ENCODE results near the gene CYS1. TPM values are rescaled to one million over a fixed set of nuclear protein-coding genes. Genes with fewer than 3 reads are reported as not detected.

CYS1 gene, protein sequence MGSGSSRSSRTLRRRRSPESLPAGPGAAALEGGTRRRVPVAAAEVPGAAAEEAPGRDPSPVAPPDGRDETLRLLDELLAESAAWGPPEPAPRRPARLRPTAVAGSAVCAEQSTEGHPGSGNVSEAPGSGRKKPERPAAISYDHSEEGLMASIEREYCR
- total RNA-seq (not detected), total RNA-seq (0 reads per million in 2 donors)

DNA sequence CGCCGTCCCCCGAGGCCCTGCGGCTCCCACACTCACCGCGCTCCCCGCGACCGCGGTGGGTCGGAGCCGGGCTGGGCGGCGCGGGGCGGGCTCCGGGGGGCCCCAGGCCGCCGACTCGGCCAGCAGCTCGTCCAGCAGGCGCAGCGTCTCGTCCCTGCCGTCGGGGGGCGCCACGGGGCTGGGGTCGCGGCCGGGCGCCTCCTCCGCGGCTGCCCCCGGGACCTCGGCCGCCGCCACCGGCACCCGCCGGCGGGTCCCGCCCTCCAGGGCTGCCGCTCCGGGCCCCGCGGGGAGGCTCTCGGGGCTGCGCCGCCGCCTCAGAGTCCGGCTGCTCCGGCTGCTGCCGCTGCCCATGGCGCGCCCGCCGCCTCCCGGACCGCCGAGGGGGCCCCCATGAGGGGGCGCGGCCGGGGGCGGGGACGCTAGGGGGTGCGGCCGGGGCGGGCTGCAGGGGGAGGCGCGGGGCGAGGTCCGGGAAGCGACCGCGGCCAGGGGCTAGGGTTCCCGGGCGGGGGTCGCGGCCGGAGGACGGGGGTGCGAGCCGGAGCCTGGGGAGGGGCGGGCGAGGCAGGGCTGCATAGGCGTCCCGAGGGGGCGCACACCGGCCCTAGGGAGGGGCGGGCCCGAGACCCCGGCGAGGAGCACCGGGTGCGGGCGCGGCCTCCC lies at the start of gene CYS1:
CYS1 (minus strand) TSS at position 542 of the 666 bp plus-strand sequence; CDS start at position 354, 188 bp downstream.
- ATAC-seq (peak; percentile 24), DNase-seq (no peak)
- Mint-ChIP-seq H3K4me3 (peak within 1 kb of the TSS; percentile 86), H3K36me3 (ENCODE audit: low read depth) (peaks cover 5% of the 10 kb centered on the region), H3K4me1 (peaks cover 25% of the 10 kb centered on the region), H3K27me3 (peaks cover 78% of the 10 kb centered on the region), H3K27ac (peak within 1 kb of the TSS; percentile 24)
- no peaks in the 10 kb centered on the region for H3K9me3 ChIP-seq (ENCODE audit: control insufficient read depth, low read length, poor library complexity, severe bottlenecking)

DNA sequence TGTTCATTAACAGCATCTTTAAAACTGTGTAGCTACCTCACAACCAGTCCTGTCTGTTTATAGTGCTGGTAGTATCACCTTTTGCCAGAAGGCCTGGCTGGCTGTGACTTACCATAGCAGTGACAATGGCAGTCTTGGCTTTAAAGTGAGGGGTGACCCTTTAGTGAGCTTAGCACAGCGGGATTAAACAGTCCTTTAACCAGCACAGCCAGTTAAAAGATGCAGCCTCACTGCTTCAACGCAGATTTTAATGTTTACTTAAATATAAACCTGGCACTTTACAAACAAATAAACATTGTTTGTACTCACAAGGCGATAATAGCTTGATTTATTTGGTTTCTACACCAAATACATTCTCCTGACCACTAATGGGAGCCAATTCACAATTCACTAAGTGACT lies 49.3 kb upstream of the CYS1 start:
- peaks cover 17% of the 10 kb centered on the region for H3K4me1 Mint-ChIP-seq
- H3K9me3 ChIP-seq (ENCODE audit: control insufficient read depth, low read length, poor library complexity, severe bottlenecking), result no peaks in the 10 kb centered on the region
- peaks cover 10% of the 10 kb centered on the region for H3K27me3 Mint-ChIP-seq
- peak overlapping the region; percentile 57 for H3K27ac Mint-ChIP-seq
- H3K36me3 Mint-ChIP-seq (ENCODE audit: low read depth), result peaks cover 5% of the 10 kb centered on the region
- no peak for ATAC-seq
- no peak overlapping the region for H3K4me3 Mint-ChIP-seq
- no peak for DNase-seq

DNA sequence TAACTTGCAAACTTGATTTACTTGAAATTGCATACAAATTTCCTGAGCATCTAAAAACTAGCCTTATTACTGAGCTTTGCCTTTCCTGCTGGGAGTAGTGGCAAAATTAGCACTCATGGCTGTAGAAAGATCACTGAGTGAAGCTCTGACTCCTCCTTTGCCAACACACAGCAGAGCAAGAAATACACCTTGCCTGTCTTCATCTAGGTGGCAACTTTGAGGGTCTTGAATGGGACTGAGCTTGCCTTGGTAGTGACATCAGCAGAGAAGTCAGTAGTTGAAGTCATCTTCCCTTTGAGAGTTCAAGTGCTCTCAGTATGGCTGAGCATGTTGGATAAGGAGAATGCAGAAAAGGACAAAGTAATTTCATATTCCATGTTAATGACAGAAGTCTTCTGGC lies 48.2 kb upstream of the CYS1 start:
- H3K27me3 Mint-ChIP-seq, result peaks cover 19% of the 10 kb centered on the region
- peaks cover 4% of the 10 kb centered on the region for H3K36me3 Mint-ChIP-seq (ENCODE audit: low read depth)
- H3K27ac Mint-ChIP-seq, result peak overlapping the region; percentile 57
- peaks cover 22% of the 10 kb centered on the region for H3K4me1 Mint-ChIP-seq
- ATAC-seq (no peak), DNase-seq (no peak)
- H3K9me3 ChIP-seq (ENCODE audit: control insufficient read depth, low read length, poor library complexity, severe bottlenecking), result no peaks in the 10 kb centered on the region
- no peak overlapping the region for H3K4me3 Mint-ChIP-seq

DNA sequence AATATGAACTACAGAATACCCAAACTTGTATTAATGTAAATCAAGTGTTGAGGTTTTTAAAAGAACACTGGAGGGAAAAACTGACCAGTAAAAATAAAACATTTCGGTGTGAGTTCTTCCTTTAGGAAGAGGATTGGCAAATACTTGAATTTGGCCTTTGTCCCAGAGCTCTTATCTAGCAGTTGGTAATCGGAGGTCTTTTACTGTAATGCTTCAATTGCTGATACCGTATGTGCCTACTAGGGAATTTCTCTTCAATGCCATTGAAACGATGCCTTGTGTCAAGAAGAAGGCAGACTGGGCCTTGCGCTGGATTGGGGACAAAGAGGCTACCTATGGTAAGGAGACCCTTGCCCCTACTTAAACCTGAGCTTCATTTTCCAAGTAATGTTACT lies 46.4 kb upstream of the CYS1 start:
- ATAC-seq (no peak), DNase-seq (no peak)
- H3K27me3 Mint-ChIP-seq, result peaks cover 23% of the 10 kb centered on the region
- no peak overlapping the region for H3K27ac Mint-ChIP-seq
- peaks cover 28% of the 10 kb centered on the region for H3K4me1 Mint-ChIP-seq
- H3K9me3 ChIP-seq (ENCODE audit: control insufficient read depth, low read length, poor library complexity, severe bottlenecking), result no peaks in the 10 kb centered on the region
- H3K36me3 Mint-ChIP-seq (ENCODE audit: low read depth), result peaks cover 2% of the 10 kb centered on the region
- no peak overlapping the region for H3K4me3 Mint-ChIP-seq

DNA sequence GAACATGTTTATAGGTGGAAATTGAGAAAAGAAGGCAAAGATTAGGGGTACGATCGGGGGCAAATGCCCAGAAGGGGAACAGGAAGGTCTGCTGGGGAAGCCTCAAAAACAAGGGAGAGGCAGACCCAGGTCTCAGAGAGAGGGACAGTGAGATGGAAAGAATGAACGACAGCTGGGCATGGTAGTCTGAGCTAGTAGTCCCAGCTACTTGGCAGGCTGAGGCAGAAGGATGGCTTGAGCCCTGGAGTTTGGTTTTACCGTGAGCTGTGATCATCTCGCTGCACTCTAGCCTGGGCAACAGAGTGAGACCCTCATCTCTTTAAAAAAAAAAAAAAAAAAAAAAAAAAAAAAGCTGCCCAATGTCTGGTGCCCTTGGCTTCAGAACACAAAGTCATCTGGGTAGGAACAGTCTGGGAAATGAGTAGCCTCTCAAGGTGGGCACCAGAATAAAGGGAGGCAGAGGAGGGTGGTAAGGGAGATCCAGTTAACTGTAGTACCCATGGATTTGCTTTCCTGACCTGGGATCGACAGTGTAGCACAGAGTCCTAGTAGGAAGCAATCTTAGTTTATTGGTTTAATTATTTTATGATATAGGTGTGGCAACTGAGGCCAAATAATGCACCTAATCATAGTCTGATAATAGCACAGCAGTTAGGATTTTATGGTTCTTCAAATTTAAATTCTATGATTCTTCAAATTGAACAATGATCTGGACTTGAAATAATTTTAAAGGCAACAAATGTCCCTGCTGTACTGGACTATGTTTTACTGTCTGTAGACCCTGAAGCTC lies 45.8 kb upstream of the CYS1 start:
- ATAC-seq, result no peak
- no peaks in the 10 kb centered on the region for H3K9me3 ChIP-seq (ENCODE audit: control insufficient read depth, low read length, poor library complexity, severe bottlenecking)
- Mint-ChIP-seq H3K4me1 (peaks cover 30% of the 10 kb centered on the region), H3K27me3 (peaks cover 23% of the 10 kb centered on the region), H3K4me3 (no peak overlapping the region), H3K36me3 (ENCODE audit: low read depth) (peaks cover 2% of the 10 kb centered on the region), H3K27ac (peak overlapping the region; percentile 78)
- DNase-seq, result no peak

DNA sequence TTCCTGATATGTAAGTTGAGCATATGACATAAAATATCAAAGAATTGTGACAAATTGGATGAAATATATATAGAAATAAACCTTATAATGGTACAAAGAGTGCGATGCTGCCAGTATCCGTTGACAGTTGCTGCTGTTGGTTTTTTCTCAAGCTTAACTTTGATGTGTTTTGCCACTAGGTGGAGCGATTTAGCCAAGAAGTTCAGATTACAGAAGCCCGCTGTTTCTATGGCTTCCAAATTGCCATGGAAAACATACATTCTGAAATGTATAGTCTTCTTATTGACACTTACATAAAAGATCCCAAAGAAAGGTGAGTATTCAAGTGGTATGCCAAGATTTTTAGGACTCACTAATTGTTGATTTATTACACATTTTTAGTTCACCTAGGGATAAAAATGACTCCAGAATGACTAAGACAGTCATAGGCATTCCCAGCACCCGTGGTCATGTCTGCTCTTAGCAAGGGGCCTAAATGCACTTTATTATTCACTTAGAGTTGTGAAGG lies 44.4 kb upstream of the CYS1 start:
- peaks cover 23% of the 10 kb centered on the region for H3K27me3 Mint-ChIP-seq
- ATAC-seq (no peak), DNase-seq (peak in 1 of 3 donors; percentile 32)
- peaks cover 2% of the 10 kb centered on the region for H3K36me3 Mint-ChIP-seq (ENCODE audit: low read depth)
- no peak overlapping the region for H3K4me3 Mint-ChIP-seq
- H3K9me3 ChIP-seq (ENCODE audit: control insufficient read depth, low read length, poor library complexity, severe bottlenecking), result no peaks in the 10 kb centered on the region
- peaks cover 38% of the 10 kb centered on the region for H3K4me1 Mint-ChIP-seq
- peak overlapping the region; percentile 78 for H3K27ac Mint-ChIP-seq

DNA sequence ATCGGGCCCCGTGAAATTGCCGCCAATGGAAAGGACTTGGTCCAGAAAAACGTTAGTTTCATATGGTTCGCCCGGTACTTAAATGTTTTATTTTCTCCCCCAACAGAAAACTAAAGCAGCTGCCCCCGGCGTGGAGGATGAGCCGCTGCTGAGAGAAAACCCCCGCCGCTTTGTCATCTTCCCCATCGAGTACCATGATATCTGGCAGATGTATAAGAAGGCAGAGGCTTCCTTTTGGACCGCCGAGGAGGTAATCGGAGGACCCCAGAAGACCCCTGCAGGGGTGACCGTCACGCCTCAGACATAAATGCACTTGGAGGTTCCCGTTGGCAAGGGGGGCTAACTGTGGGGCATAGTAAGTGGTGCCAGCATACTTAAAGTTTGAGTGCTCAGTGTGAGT lies 43.1 kb upstream of the CYS1 start:
- peak overlapping the region; percentile 78 for H3K27ac Mint-ChIP-seq
- H3K4me1 Mint-ChIP-seq, result peaks cover 35% of the 10 kb centered on the region

DNA sequence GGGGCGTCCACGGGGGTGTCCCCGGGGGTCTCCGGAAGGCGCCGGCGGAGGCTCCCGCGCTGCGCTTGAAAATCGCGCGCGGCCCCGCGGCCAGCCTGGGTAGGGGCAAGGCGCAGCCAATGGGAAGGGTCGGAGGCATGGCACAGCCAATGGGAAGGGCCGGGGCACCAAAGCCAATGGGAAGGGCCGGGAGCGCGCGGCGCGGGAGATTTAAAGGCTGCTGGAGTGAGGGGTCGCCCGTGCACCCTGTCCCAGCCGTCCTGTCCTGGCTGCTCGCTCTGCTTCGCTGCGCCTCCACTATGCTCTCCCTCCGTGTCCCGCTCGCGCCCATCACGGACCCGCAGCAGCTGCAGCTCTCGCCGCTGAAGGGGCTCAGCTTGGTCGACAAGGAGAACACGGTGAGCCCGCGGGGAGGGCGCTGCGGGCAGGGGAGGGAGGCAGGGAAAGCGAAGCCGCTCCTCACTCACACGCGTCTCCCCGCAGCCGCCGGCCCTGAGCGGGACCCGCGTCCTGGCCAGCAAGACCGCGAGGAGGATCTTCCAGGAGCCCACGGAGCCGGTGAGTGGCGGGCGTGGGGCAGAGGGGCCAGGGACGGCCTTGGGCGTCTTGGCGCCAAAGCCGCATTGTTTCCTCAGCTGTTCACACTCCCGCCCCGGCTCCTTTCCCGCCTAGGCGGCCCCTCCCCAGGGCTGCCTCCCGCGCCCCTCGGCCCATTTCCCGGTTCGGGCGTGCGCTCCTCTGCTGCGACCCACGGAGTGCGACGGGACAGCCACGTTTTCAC lies 42.5 kb upstream of the CYS1 start, which contains the start of gene RRM2:
RRM2 (plus strand) TSS at position 240 of the 781 bp plus-strand sequence; CDS start at position 300, 60 bp downstream.
- H3K9me3 ChIP-seq (ENCODE audit: control insufficient read depth, low read length, poor library complexity, severe bottlenecking), result no peaks in the 10 kb centered on the region
- Mint-ChIP-seq H3K36me3 (ENCODE audit: low read depth) (peaks cover 2% of the 10 kb centered on the region), H3K4me3 (peak within 1 kb of the TSS; percentile 97), H3K4me1 (peaks cover 35% of the 10 kb centered on the region), H3K27me3 (peaks cover 23% of the 10 kb centered on the region), H3K27ac (peak within 1 kb of the TSS; percentile 88)
- ATAC-seq (peak; percentile 81), DNase-seq (peak; percentile 77 to 81 (median 79))

More for the DNA sequence above, 43.1 kb upstream of the CYS1 start:
- Mint-ChIP-seq H3K27me3 (peaks cover 23% of the 10 kb centered on the region), H3K4me3 (peak overlapping the region; percentile 97), H3K36me3 (ENCODE audit: low read depth) (peaks cover 2% of the 10 kb centered on the region)
- no peaks in the 10 kb centered on the region for H3K9me3 ChIP-seq (ENCODE audit: control insufficient read depth, low read length, poor library complexity, severe bottlenecking)
- ATAC-seq, result no peak
- no peak for DNase-seq

DNA sequence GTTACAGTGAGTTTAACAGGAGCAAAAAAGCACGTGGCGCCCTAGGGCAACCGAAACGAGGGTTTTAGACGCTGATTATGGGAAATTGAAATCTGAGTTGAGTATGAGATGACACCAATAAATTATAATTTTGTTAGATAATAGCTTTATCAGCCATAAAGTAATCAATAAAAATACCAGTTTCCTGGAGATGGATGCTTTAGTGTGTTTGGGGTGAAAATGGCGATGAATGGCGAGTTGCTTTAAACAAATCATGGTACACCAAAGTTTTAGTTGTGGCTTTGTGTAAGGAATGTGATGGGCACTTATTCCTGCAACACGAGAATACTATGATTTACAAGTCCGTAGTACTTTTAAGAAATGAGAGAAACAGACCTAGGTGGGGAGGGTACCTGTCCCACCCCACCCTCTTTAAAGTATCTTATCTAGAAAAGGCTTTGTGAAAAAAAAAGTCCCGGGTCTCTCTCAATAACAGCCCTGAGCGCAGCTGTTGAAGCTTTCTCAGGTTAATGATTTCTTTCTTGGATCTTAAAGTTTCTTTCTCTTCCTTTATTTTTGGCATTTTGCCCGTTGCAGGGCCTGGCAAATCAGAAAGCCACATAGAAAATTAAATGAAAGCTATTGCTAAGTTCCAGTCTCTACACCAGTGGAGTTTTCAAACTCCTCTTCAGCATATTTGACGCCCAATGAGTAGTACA lies 40.8 kb upstream of the CYS1 start:
- Mint-ChIP-seq H3K4me1 (peaks cover 35% of the 10 kb centered on the region), H3K27ac (peak overlapping the region; percentile 88), H3K4me3 (peak overlapping the region; percentile 97), H3K27me3 (peaks cover 23% of the 10 kb centered on the region), H3K36me3 (ENCODE audit: low read depth) (peaks cover 2% of the 10 kb centered on the region)
- ATAC-seq (no peak), DNase-seq (no peak)
- H3K9me3 ChIP-seq (ENCODE audit: control insufficient read depth, low read length, poor library complexity, severe bottlenecking), result no peaks in the 10 kb centered on the region

DNA sequence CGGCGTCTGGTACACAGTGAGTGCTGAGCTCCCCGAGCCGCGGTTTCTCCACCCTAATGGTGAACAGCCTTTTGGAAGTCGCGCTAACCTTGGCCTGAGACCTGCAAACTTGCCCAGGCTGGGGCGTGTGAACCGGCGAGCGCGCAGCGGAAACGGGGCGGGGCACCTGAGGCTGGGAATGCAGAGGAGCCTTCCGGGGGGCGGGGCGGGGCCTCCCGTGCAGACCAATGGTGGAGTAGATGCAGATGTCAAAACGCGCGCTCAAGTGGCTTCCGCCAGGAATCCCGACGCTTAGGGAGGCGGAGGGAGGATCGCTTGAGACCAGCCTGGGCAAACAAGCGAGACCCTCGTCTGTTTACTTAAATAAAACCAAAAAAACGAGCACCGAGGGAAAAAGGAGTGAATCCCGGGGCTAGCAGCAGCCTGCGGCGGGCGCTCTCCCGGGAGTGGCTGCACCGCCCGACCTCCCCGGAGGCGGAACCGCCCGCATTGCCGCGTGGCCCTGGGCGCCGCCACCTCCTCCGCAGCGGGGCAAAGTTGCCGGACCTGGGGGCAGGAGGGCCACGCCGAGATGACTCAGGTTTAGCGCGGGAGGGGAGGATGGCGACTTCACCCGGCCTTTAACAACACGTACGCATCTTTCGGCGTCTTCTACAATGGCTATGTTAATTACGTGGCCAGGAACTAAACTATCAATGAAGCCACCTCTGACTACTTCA lies 40.1 kb upstream of the CYS1 start:
- H3K4me1 Mint-ChIP-seq, result peaks cover 31% of the 10 kb centered on the region
- H3K4me3 Mint-ChIP-seq, result peak overlapping the region; percentile 97
- H3K36me3 Mint-ChIP-seq (ENCODE audit: low read depth), result peaks cover 2% of the 10 kb centered on the region
- H3K27me3 Mint-ChIP-seq, result peaks cover 19% of the 10 kb centered on the region
- H3K27ac Mint-ChIP-seq, result peak overlapping the region; percentile 29
- DNase-seq (peak; percentile 79 to 86 (median 85)), ATAC-seq (peak; percentile 82)
- no peaks in the 10 kb centered on the region for H3K9me3 ChIP-seq (ENCODE audit: control insufficient read depth, low read length, poor library complexity, severe bottlenecking)

DNA sequence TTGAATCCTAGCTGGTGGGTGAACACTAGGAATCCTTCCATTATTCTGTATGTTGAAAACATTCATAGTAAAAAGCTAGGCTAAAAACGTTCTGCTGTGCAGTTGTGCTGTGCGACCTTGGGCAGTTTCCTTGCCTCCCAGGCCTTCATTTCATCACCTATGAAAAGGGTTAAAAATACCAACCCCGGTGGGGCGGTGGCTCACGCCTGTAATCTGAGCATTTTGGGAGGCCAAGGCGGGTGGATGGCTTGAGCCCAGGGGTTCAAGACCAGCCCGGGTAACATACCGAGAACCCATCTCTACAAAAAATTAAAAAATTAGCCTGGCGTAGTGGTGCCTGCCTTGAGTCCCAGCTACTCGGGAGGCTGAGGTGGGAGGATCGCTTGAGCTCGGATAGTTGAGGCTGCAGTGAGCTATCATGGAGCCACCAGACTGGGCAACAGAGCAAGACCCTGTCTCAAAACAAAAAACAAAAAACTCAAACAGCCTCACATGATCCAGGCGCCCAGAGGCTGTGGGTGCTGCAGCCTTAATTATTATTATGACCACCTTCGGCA lies 39.5 kb upstream of the CYS1 start:
- H3K9me3 ChIP-seq (ENCODE audit: control insufficient read depth, low read length, poor library complexity, severe bottlenecking), result no peaks in the 10 kb centered on the region
- Mint-ChIP-seq H3K27me3 (peaks cover 13% of the 10 kb centered on the region), H3K4me3 (peak overlapping the region; percentile 97), H3K36me3 (ENCODE audit: low read depth) (no peaks in the 10 kb centered on the region), H3K4me1 (peaks cover 26% of the 10 kb centered on the region), H3K27ac (peak overlapping the region; percentile 29)
- DNase-seq (no peak), ATAC-seq (no peak)

Measured in T-helper 17 cell (primary cell).